ENCODE measurements around the gene LRBA.

GRCh38 chr4:150641612-150642011 lies 373.5 kb downstream of the LRBA start:
- no peak for TF ChIP-seq USF2 (IDR thresholded peaks at IDR 0.05; ENCODE audit: borderline replicate concordance, low read depth, low read length)
- TF ChIP-seq TAF1 (IDR thresholded peaks at IDR 0.05; ENCODE audit: borderline replicate concordance, low read depth, low read length): no peak
- no peak for TF ChIP-seq CTCF (IDR thresholded peaks at IDR 0.05)
- no peak for TF ChIP-seq CHD2 (IDR thresholded peaks at IDR 0.05; ENCODE audit: low read length, partially characterized antibody)
- TF ChIP-seq YY1 (IDR thresholded peaks at IDR 0.05; ENCODE audit: low read depth): no peak
- no peak for TF ChIP-seq MAX (IDR thresholded peaks at IDR 0.05; ENCODE audit: low read depth)
- no peak for TF ChIP-seq GATA2 (CRISPR knock-in tag; IDR thresholded peaks at IDR 0.05)
- no peak for TF ChIP-seq EP300 (IDR thresholded peaks at IDR 0.05; ENCODE audit: borderline replicate concordance in 1 of 2, low read depth in 1 of 2, low read length in 1 of 2)
- TF ChIP-seq SIN3A (IDR thresholded peaks at IDR 0.05; ENCODE audit: borderline replicate concordance, low read depth, low read length): no peak
- TF ChIP-seq FOXM1 (IDR thresholded peaks at IDR 0.05; ENCODE audit: low read depth): no peak
- no peak for TF ChIP-seq EZH2phosphoT487 (IDR thresholded peaks at IDR 0.05; ENCODE audit: borderline replicate concordance, low read depth)
- TF ChIP-seq IRF3 (IDR thresholded peaks at IDR 0.05; ENCODE audit: low read depth, low read length): no peak

Data from SK-N-SH (cell line).